T-helper 1 cell treated with Interleukin-12 subunit alpha and Interleukin-12 subunit beta and Interleukin-4 antibody, amounts not matched to agents 30 ng/mL and 1 ng/mL, for 36 hours (primary cell): ENCODE results near the gene BRAP. TPM values are rescaled to one million over a fixed set of nuclear protein-coding genes. Genes with fewer than 3 reads are reported as not detected.

ENCODE experiments used
- total RNA-seq: library from RNA; stranded (reverse); gene quantifications from 2 replicates; pipeline ENCODE4 v1.2.3, GENCODE V29; 2022

The BRAP gene
- total RNA-seq, 1 donor from 2014 or later: 21.7 TPM

Other genes with a start within 250 kb of the BRAP start
- gene ATXN2, start 86.6 kb downstream of the BRAP start, total RNA-seq: 41.6 and 50.3 TPM in 2 replicates
- 27.7 and 29.5 TPM in 2 replicates for gene ACAD10, start 97 bp upstream of the BRAP start, total RNA-seq
- gene ALDH2, start 81.0 kb upstream of the BRAP start, total RNA-seq: 0.07 and 0.29 TPM in 2 replicates
- 49.6 and 58.3 TPM in 2 replicates for gene MAPKAPK5, start 156.3 kb upstream of the BRAP start, total RNA-seq